Fibroblast of lung (primary cell): ENCODE data around the gene RPL10A. TPM values are rescaled to one million over a fixed set of nuclear protein-coding genes. Genes with fewer than 3 reads are reported as not detected.
A peak's percentile ranks its signal among the peaks of the same experiment; 100 is the strongest.

ENCODE experiments used
- DNase-seq, 2 donors: peaks; one replicate each; pipeline versions ENCODE4 v3.0.0 to v3.0.0-alpha.2; 2010; ENCODE audit warnings: low read depth in 2 of 2
- H2AFZ ChIP-seq: 2 replicates; pipeline ENCODE4 v1.5.1; 2012; ENCODE audit warnings: low read length, control low read depth, inconsistent platforms
- H3K27ac ChIP-seq: 2 replicates; pipeline ENCODE4 v1.5.1; 2011; ENCODE audit warnings: low read length, control low read depth; ENCODE audit not compliant: insufficient read depth
- H3K27me3 ChIP-seq: 2 replicates; pipeline ENCODE4 v1.5.1; 2011; ENCODE audit warnings: mild to moderate bottlenecking, low read length; ENCODE audit not compliant: control insufficient read depth, insufficient read depth
- H3K36me3 ChIP-seq: 2 replicates; pipeline ENCODE4 v1.5.1; 2011; ENCODE audit warnings: low read length; ENCODE audit not compliant: control insufficient read depth, insufficient read depth
- H3K4me1 ChIP-seq: 2 replicates; pipeline ENCODE4 v1.5.1; 2011; ENCODE audit warnings: low read length; ENCODE audit not compliant: control insufficient read depth, insufficient read depth; ENCODE audit errors: extremely low read depth
- H3K4me2 ChIP-seq: 2 replicates; pipeline ENCODE4 v1.5.1; 2011; ENCODE audit warnings: low read length, control low read depth; ENCODE audit not compliant: insufficient read depth; ENCODE audit errors: extremely low read depth
- H3K4me3 ChIP-seq, 4 experiments: fragments of 200-600 bp in 1 of 4; sonication (generic) in 1 of 4; replicated peaks in 1 of 4; 2 replicates each; pipeline ENCODE4 v1.5.1; 2011 to 2016; ENCODE audit warnings: low read length in 4 of 4, low read depth in 3 of 4, mild to moderate bottlenecking in 3 of 4, control low read depth in 2 of 4, inconsistent platforms in 1 of 4, mixed read lengths in 1 of 4; ENCODE audit not compliant: insufficient read depth in 1 of 4; ENCODE audit errors: control extremely low read depth in 1 of 4
- H3K79me2 ChIP-seq: 2 replicates; pipeline ENCODE4 v1.5.1; 2012; ENCODE audit warnings: mild to moderate bottlenecking, low read length, inconsistent platforms; ENCODE audit not compliant: control insufficient read depth, insufficient read depth
- H3K9ac ChIP-seq: 2 replicates; pipeline ENCODE4 v1.5.1; 2011; ENCODE audit warnings: mild to moderate bottlenecking, low read length, control low read depth; ENCODE audit not compliant: insufficient read depth
- H3K9me3 ChIP-seq: 2 replicates; pipeline ENCODE4 v1.5.1; 2012; ENCODE audit warnings: low read depth, low read length; ENCODE audit not compliant: control insufficient read depth, insufficient read depth
- H4K20me1 ChIP-seq: 2 replicates; pipeline ENCODE4 v1.5.1; 2011; ENCODE audit warnings: low read length; ENCODE audit not compliant: control insufficient read depth, insufficient read depth; ENCODE audit errors: extremely low read depth
- EZH2 ChIP-seq: IDR thresholded peaks from 2 replicates; pipeline ENCODE4 v1.5.1; 2012; ENCODE audit warnings: low read length, control low read depth, mild to moderate bottlenecking; ENCODE audit errors: missing control alignments
- polyA plus RNA-seq, 2 donors: library from polyadenylated mRNA; depleted of rRNA in 1 of 2; stranded (reverse) in 1 of 2; unstranded in 1 of 2; fragments of >200 nt; gene quantifications; 2 replicates each; pipeline ENCODE4 v1.2.1, GENCODE V29; 2011 to 2012; ENCODE audit warnings: missing spikeins in 1 of 2
- total RNA-seq: library from RNA; depleted of rRNA; stranded (reverse); fragments of >200 nt; gene quantifications from 2 replicates; pipeline ENCODE4 v1.2.1, GENCODE V29; 2014
- TF ChIP-seq, protein P1 (sequence below), 2 donors: IDR thresholded peaks in 1 of 2; conservative IDR thresholded peaks in 1 of 2; 1 replicate in 1 of 2; 2 replicates in 1 of 2; pipeline ENCODE4 v1.5.1; 2011 to 2012; ENCODE audit warnings: low read length in 2 of 2, control low read depth in 1 of 2, inconsistent platforms in 1 of 2, low read depth in 1 of 2, mild to moderate bottlenecking in 1 of 2

The RPL10A gene
- total and polyA plus RNA-seq, 2 donors (not counting 1 experiment from before 2014, with no cell fraction given), result 1,754 to 1,911 TPM

- peaks cover 2% of the 10 kb centered on the region for H3K36me3 ChIP-seq
- H3K9ac ChIP-seq, result no peak overlapping the region
Observed at GRCh38 chr6:35453236-35453635, 15.0 kb upstream of the RPL10A start.

DNA sequence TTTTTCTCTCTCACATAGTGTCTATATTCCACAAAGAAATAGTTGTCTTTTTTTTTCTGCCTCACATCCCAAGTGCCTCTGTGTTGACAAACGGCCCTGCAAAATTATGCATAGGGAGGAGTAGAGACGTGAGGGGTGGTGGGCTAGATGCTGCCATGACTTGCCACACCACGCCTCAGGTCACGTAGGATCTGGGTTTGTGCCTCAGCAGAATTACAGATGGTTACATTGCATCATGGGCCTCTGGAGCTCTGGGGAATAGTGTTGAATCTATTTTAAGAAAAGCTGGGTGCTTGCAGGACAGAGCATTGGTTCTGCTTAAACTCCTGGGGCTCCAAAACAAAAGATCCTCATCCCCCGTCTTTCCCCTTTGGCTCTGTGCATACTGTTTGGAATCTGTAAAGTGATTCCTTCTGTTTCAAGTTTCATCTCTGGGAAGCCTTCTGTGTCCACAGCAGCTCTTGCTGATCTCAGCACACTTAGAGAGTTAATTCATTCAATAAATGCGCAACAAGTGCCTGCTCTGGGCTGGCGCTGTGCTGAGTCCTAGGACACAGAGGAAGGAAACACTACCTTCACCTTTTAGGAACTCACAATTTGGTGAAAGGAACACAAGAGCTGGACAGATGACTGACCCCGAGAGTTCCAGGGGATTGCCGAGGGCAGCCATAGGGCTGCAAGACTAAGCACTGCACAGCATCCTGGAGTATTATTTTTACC is 13.7 kb upstream of the RPL10A start:
- Histone ChIP-seq H3K4me1 (peaks cover 2% of the 10 kb centered on the region), H3K27me3 (no peaks in the 10 kb centered on the region), H3K36me3 (peaks cover 4% of the 10 kb centered on the region), H3K9me3 (no peaks in the 10 kb centered on the region), H2AFZ (no peak overlapping the region), H3K27ac (no peak overlapping the region), H3K4me2 (peak overlapping the region; percentile 29), H3K9ac (no peak overlapping the region), H3K79me2 (no peaks in the 10 kb centered on the region), H3K4me3 (no peak overlapping the region), H4K20me1 (no peaks in the 10 kb centered on the region)
- DNase-seq, result no peak
- TF ChIP-seq, protein P1, sequence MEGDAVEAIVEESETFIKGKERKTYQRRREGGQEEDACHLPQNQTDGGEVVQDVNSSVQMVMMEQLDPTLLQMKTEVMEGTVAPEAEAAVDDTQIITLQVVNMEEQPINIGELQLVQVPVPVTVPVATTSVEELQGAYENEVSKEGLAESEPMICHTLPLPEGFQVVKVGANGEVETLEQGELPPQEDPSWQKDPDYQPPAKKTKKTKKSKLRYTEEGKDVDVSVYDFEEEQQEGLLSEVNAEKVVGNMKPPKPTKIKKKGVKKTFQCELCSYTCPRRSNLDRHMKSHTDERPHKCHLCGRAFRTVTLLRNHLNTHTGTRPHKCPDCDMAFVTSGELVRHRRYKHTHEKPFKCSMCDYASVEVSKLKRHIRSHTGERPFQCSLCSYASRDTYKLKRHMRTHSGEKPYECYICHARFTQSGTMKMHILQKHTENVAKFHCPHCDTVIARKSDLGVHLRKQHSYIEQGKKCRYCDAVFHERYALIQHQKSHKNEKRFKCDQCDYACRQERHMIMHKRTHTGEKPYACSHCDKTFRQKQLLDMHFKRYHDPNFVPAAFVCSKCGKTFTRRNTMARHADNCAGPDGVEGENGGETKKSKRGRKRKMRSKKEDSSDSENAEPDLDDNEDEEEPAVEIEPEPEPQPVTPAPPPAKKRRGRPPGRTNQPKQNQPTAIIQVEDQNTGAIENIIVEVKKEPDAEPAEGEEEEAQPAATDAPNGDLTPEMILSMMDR (conservative IDR thresholded peaks at IDR 0.05 in 1 of 2, IDR thresholded peaks at IDR 0.05 in 1 of 2; ENCODE audit: low read depth in 1 of 2, low read length in 2 of 2), result no peak
- no peak for TF ChIP-seq EZH2

More at GRCh38 chr6:35453236-35453635, 15.0 kb upstream of the RPL10A start:
- no peak overlapping the region for H3K27ac ChIP-seq
- H3K4me2 ChIP-seq, result peak overlapping the region; percentile 46
- H3K4me3 ChIP-seq, result peak overlapping the region; percentile 64 to 84 (median 66)
- H3K4me1 ChIP-seq, result peaks cover 2% of the 10 kb centered on the region
- no peaks in the 10 kb centered on the region for H3K27me3 ChIP-seq
- H4K20me1 ChIP-seq, result no peaks in the 10 kb centered on the region
- H2AFZ ChIP-seq, result peak overlapping the region; percentile 3
- TF ChIP-seq, protein P1 (conservative IDR thresholded peaks at IDR 0.05 in 1 of 2, IDR thresholded peaks at IDR 0.05 in 1 of 2; ENCODE audit: low read depth in 1 of 2, low read length in 2 of 2), result no peak
- no peak for TF ChIP-seq EZH2
- no peaks in the 10 kb centered on the region for H3K9me3 ChIP-seq
- H3K79me2 ChIP-seq, result no peaks in the 10 kb centered on the region
- DNase-seq, result no peak

GRCh38 chr6:35457907-35458306 is 10.3 kb upstream of the RPL10A start:
- H2AFZ ChIP-seq, result no peak overlapping the region
- H3K4me1 ChIP-seq, result no peaks in the 10 kb centered on the region
- H3K9ac ChIP-seq, result no peak overlapping the region
- no peak for DNase-seq
- H3K27ac ChIP-seq, result no peak overlapping the region
- H4K20me1 ChIP-seq, result no peaks in the 10 kb centered on the region
- H3K4me3 ChIP-seq, result no peak overlapping the region
- H3K9me3 ChIP-seq, result no peaks in the 10 kb centered on the region
- TF ChIP-seq, protein P1 (conservative IDR thresholded peaks at IDR 0.05 in 1 of 2, IDR thresholded peaks at IDR 0.05 in 1 of 2; ENCODE audit: low read depth in 1 of 2, low read length in 2 of 2), result no peak
- no peak for TF ChIP-seq EZH2
- no peaks in the 10 kb centered on the region for H3K79me2 ChIP-seq
- no peak overlapping the region for H3K4me2 ChIP-seq
- peaks cover 6% of the 10 kb centered on the region for H3K36me3 ChIP-seq
- H3K27me3 ChIP-seq, result no peaks in the 10 kb centered on the region
